ENCODE measurements around the gene WLS.

The WLS gene

DNA sequence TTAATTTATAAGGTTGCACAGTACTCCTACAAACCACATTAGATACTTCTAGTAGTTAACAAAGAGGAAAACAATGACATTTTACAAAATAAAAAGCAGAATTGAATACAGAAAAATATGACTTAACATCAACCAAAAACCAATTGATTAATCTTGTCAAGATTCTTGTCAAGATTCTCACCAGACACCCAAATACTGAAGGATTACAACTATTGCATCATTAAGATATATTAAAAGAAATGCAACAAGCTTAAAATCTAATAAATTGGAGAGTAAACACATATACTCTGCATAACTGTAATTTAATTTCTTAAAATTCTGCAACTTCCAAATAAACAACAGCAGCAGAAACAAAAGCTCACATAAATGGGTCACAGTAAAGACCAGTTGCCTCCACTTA lies 4.7 kb downstream of the WLS start:
- DNase-seq (ENCODE audit: low spot score) = no peak

DNA sequence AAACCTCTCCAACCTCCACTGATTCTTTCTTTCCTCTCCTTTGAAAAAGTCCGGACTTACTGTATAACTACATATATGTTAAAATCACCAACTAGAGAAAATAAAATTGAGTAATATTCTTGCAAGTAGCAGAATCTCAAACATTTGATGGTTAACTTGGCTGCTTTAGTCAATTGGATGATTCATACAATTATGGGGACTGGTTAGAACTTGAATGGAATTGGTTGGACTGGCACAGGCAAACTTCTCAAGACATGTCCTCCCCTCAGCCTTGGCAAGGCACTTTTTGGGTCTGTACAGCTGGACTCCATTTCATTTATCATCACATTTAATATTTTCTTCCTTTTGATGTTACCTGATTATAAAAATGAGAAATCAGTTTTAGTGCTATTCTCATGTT lies 6.5 kb downstream of the WLS start:
- DNase-seq (ENCODE audit: low spot score) = no peak

DNA sequence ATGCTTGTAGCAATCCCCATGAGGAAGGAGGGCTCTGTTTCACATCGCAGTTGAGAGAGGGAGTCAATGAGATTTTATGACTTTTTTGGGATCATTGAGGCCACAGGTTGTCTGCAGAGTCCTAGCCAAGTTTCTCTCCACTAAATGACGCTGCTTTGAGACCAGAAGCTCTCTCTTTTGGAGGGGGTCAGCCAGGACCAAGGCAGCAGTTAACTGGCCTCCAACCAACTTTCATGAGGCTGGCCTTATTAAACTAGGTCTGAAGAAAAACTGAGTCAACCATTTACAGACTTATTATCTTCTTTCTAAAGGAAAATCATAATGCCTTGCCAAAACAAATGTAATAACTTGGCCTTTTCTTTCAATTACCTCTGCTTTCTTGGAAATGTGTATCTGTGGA lies 8.6 kb downstream of the WLS start:
- DNase-seq (ENCODE audit: low spot score) = no peak

DNA sequence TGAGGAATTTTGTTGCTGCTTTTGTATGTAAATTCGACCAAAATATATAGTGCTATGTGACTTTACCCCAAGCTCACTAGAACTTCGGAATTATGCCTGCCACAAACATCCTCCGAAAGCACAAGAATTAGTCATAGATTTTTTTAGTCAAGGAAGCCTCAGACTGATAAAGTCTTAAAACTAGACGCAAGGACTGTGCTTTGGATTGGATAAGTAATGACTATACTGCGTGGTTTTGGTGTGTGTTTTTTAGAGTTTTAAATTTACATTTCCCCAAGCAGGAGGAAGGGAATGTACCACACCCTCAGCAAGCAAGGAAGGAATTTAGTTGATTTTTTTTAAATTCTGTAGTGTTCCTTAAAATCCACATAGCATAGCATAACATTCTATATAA lies 10.3 kb downstream of the WLS start:
- DNase-seq (ENCODE audit: low spot score) = no peak

DNA sequence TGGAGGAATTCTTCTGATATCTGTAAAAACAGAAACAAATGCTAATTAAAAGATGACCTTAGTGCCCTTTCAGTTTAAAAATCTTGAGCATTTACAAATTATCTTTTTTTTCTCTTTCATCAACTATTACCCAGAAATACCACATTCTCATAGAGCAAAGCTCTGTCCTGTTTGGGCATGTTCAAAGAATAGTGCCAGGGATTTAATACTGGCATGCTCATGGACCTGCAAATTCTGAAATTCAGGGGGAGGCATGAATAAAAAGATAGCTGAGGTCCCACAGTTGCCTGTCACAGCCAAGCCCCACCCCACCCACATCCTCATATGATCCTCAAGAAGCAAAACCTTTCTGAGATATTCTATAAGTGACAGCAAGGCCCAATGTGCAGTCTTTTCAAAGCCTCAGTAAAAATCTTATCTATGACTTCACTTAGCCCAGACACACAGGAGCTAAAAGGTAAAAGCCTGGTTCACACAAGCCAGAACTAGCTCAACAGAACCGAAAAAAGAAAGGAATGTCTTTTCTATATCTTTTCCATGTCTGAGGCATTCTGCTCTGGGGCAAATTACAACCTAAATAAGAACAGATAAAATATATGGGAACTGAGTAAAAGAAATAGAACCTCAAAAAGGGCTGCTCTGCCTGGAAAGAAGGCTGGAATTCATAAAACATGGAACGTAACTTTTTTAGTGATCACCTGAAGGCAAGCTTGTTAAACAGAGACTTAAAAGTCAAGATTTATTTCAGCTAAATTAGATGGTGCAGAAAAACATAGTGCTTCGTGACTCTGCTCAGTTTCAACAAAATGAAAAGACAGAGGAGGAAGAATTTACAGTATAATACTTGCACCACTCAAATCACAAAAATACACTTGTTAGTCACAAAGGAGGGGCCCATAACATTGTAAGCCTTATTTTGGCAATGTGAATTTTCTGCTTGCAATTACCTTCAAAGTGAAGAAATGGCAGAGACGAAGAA lies 11.0 kb downstream of the WLS start:
- DNase-seq (ENCODE audit: low spot score) = no peak

DNA sequence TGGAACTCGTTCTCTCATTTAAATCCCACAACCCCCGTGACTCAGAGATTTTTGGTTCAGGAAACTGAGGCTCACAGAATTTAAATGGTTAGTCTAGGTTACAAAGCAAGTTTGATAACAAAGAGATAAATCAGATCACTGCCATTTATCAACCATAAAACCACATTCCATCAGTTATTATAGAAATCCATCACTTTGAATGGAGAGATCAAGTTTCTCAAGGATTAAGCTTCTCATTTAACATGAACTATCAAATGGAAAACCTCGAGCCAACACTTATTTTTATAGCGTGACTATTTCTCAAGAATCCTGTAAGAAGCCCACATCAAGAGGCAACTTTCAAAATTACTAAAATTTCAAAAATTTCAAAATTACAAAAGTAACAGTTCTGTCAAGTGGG lies 11.9 kb downstream of the WLS start:
- DNase-seq (ENCODE audit: low spot score) = no peak

DNA sequence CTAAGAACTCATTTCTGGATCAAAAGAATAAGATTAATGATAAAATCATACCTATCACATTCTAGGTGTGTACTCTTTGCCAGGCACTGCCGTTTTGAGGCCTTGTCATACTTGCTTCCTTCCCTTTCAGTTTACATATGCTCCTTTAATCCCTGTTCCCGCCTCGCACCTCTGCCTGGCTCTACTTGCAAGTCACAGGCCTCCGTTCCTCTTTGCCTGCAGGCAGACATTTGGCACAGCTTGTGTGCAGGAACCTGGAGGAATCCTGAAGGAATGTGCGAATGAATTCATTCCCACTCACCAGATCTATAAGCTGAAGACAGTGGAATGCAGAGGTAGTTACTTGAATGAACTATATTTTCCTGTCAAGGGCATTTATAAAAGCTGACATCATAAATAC lies 13.8 kb downstream of the WLS start:
- DNase-seq (ENCODE audit: low spot score) = no peak

DNA sequence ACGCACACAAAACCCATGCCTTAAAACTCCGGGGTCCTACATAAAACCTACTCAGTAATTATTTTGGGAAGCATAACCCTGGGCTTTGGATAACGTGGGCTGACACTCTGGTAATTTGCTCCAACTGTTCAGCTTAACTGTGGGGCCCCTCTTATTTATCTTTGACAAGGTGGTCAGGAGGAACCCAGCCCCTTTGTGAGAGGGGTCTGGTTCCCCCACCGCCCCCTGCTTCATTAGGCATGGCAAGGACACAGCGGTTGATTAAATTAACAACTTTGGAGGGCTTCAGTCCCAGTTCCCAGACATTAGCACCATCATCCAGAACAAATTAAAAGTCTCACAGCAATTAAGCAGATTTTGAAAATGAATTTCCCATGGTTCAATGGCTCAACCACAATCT lies 14.7 kb downstream of the WLS start:
- no peak for DNase-seq (ENCODE audit: low spot score)

DNA sequence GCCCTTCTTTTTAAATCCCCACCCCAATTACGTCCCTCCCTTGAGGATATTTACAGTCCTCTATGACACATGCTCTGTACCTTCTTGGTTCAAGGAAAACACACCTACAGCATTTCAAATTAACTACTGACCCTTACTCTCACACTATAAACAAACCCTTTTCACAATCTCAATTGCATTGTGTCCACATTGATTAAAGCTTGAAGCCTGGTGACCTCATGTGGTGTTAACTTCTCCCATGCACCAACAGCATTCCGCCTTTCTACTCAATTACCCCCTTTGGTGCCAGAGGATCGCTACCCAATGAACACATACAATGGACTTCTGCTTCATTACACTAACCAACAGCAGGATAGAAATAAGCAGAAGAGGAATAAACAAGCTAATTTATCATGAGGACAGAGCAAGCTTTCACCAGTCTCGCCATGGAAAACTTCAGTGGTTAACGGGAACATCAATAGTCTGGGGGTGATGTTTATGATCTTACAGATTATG lies 15.2 kb downstream of the WLS start:
- no peak for DNase-seq (ENCODE audit: low spot score)

DNA sequence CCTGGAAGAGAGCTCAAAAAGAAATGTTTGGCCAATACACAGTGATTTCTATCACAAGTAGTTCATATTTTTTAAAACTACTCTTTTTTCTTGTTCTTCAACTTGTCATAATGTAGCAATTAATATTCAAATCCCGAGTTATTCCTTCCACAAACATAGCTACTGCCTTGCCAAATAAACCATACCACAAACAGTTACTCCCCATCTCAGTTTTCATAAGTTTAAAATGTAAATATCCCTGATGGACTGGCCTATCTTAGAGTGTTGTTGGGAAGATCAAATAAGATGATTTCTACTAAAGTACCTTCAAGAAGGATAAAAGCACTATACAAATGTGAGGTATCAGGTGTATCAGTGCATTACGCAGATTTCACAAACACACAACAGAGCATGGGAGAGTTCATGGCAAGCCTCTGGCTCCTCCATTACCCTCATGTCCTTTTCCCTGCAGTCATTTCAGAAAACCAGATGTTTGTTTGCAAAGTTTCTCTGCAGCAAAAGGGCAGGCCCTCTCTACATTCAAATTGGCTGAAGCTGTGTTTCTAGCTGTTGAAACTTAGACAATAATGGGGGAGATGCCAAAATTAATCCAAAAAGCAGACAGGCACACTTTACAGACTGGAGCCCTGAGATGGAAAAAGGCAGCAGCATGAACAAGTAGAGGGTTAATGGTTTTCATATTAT lies 16.1 kb downstream of the WLS start:
- DNase-seq (ENCODE audit: low spot score) = no peak

DNA sequence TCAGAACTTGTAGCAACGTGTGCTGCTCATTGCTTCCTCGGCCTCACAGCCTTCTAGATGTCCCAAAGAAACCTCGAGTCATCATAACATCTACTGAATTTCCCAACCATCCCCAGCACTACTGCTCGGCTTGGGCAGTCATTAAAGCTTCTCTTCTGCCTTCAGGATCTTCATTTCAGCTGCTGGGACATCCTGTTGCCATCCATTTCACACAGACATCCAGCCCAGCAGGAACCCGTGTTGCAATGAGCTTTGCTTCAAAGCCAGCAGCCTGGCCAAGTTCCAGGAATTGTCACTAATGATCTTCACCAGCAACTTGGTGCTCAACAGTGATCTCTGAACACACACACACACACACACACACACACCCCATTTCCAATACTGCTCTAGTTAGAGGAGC lies 18.5 kb downstream of the WLS start:
- DNase-seq (ENCODE audit: low spot score) = no peak

DNA sequence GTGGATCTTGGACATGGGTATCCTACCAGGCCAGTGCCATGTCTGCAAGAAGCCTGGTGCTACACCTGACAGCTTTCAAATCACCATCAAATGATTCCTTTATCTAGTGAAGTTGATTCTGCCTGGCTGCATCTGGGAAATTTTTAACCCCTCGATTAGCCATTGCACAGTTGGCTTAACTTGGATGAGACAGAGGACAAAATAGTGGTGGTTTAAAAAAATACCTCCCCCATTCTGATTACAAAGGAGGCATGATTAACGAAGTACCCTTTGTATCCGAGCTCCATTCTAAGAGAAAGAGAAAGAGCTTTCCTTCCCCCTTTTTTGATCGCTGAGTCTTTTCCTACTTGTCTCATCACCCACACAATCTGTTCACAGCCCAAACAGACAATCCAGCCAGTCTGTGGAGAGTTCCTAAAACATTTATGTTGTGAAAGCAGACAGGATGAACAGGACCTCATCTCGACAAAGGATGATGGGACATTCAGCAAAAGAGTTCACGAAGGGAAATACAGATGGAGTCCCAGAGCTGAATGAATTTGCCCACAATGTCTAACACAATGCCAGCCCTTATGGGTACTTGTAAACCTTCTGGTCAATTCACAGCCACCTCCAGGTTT lies 20.5 kb downstream of the WLS start:
- DNase-seq (ENCODE audit: low spot score) = no peak

DNA sequence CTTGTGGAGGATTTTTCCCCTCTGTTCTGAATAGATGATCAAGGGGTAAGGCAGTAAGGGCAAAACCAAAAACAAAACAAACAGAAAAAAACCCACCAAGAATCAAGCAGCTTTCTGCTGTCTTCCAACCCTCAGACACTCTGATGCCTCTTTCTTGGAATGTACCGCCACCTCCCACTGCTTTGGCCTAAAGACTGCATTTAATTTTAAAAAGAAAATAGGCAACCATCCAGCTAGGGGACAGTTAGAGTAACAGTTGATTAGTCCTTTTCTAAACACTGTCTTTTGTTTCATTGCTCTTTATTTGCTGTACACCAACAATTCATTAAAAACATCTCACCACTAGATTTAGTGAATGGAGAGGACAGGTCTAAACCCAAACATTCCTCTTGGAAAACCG lies 21.5 kb downstream of the WLS start:
- no peak for DNase-seq (ENCODE audit: low spot score)

DNA sequence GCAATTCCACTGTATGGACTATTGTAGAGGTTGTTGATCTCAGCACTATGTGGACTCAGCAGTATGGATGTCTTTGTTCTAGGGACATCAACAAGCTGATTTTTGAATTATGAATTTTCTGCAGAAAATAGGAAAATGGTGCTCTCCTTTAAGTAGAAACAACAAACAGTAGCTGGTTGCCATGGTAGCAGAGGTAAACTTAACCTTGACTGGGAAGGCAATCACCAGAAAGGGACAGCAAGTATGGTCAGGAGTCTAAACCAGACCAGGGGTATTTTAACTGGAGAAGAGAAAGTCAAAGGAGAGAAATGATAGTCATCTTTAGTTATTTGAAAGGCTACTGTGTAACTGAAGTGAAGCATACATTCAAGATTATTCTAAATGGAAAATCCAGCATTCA lies 22.3 kb downstream of the WLS start:
- DNase-seq (ENCODE audit: low spot score) = no peak

DNA sequence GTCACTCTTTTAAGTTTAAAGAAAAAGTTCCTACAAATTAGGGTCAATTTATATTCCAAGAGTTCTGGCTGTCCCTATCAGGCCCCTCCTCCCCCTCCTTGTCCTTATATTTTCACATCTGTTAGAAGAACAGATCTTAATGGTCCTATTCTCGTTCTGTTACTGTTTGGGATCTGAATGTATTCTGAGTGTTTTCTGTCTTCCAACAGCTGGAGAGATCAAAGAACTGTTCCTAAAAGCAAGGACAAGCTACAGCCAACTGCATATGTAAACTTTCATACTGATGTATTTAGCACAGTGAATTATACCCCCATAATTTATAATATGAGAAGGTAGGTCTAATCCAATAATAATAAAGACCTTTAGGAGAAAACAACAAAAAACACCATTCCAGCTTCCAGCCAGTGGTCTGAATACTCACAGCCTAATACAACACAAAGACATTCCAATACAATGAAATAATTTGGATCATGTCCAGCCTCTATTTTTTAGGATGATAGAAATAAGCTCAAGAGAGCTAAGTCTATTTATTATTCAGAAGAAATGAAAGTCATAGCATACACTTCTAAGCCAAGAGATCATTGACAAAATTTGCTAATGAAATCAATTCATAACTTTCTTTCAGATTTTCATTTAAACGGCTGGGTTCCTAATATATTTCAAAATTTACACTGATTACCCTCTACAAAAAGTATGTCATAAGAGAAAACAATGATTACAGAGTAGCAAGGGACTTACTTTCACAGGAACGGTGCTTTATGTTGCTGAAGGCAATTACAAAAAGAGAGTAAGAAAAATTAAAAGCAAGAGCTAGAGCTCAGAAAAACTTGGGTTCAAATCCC lies 25.3 kb downstream of the WLS start:
- DNase-seq (ENCODE audit: low spot score) = no peak

DNA sequence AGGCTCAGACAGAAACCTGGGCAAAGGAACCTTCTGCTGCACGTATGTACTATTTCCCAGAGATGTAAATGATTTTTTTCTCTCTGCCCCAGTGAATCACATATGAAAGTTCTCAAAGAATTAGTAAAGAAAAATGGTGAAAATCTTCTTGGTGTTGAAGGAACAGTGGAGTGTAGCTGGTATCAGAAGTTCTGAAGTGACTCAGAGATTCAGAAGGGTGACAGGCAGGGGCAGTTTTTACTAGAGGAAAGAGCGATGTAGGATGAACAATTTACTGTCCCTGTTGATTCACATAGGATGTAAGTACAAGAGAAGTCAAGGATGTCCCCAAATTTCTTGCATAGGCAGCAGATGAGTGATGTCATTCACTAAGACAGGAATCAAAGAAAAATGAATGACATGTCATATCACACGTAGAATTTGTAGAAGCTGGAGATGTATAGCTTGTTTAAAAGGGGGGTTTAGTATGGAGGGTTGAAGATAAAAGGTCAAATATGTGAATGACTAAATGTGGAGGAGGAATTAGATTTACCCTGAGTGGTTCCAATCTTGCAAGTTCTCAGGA lies 26.4 kb downstream of the WLS start:
- DNase-seq (ENCODE audit: low spot score) = no peak

DNA sequence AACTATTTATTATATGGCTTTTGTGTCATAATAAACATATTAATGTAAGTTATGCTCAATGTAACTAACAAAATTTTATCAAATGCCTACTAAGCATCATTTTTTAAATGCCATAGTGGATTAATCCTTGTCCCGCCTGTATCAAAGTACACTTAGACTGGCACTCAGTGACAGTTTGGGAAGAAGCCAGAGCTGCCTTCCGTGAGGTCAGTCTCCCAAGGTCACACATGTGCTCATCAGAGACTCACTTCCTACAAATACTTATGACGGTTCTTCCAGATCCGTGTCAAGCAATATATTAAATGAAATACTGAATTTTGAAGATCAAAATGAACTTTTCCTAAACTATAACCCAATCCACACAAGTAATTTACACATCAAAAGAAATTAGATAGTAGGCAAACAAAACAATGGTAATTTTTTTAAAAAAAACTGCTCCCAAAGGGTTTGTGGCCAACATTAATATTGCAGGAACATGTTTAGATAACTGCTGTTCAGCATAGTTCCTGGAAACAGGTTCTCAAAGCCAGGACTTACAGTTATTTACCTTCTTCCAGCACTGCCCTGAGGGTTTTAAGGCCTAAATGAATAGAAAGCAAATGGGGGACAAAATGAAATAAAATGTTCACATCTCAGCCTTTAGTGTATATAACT lies 27.2 kb downstream of the WLS start:
- no peak for DNase-seq (ENCODE audit: low spot score)

DNA sequence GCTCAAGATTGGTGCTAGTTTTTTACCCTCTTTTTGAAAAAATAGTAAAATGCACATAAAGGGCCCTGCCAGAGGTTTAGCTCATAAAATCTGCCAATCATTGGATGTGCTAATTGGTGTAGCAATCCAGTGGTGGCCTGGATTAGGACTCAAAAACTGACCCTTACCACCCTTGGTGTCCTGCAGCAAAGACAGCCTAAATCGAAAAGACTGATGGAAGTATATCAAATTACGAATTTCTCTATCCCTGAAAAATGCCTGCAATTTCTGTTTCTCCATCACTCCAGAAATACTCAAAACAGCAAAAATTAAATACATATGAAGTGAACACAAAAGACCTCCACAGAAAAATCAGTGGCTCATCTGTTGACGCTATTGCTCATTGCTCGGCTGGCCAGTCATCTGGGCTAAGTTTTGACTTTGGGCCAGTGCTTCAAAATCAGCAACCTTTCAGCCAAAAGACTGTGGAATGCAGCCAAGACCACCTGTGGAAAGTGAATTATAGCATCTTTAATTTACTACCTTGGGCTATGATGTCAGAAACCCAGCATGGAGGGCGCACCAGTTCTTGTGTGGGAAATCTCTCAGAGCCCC lies 30.0 kb downstream of the WLS start:
- no peak for DNase-seq (ENCODE audit: low spot score)

DNA sequence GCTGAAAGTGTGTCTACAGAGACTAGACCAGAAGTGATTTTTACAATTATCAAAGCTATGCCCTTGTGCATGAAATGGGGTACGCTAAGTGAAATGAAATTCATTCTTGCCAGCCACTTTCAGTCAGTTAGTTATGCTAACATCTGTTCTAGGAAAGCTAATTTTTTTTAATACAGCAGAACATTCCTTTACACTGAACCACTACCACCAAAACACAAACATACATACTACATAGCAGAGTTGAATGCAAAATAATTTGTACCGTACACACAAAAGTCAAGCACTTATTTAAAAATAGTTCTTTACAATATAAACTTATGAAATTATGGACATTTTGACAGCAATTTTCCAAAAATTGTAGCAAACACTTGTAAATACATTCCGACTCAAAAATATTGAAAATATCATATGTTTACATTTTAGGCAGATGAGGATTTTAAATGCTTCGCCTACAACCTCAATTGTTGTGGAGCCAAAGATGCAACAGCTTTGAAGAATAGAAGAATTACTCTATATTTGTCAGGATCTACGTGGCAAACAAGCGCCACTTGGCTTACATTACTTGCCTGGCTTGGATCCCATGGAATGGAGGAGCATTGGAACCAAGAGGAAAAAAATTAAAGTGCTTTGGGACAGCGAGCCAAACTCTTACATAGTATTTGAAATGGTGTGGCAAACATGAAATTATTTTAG lies 30.6 kb downstream of the WLS start:
- DNase-seq (ENCODE audit: low spot score) = no peak

DNA sequence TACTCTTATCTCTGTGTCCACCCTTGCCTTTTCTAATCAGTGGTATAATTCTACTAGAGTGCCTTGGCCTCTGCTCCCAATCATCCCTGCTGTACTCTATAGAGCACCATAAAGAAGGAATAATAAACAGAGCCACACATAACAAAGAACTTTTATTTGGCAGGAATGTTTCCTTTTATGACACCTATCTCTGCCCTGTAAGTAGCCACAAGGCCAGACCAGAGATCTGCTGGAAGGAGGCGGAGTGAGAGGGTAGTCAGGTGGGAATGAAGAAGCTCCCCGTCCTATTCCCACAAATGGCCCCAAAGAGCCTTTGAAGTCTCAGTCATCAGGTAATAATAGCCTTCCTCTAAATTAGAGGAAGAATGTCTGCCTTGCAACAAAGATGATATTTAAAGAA lies 32.7 kb downstream of the WLS start:
- DNase-seq (ENCODE audit: low spot score) = no peak
